Lower leg skin (tissue), 4 donors: ENCODE data around the gene PPP1R15B. TPM values are rescaled to one million over a fixed set of nuclear protein-coding genes. Genes with fewer than 3 reads are reported as not detected.

Experiments used
- DNase-seq, 2 donors: peaks; one replicate each; pipeline ENCODE4 v3.0.0-alpha.2; 2019; ENCODE audit warnings: low spot score in 2 of 2
- H3K4me3 ChIP-seq: fragments of 200-600 bp; sonication (generic); 2 replicates; pipeline ENCODE4 v1.5.1; 2017; ENCODE audit warnings: mild to moderate bottlenecking, low read depth; ENCODE audit not compliant: poor library complexity, severe bottlenecking
- POLR2A ChIP-seq, 2 donors: fragments of 450-650 bp; IDR thresholded peaks; one replicate each; pipeline ENCODE4 v1.6.1; 2016 to 2017; ENCODE audit warnings: antibody characterized with exemption in 2 of 2, mild to moderate bottlenecking in 1 of 2, moderate library complexity in 1 of 2
- WGBS, 2 donors: methylation state at CpG; one replicate each; pipeline ENCODE4 v1.1.5; 2018; 5-methylcytosine and 5-hydroxymethylcytosine counted together
- intact Hi-C: fragments of 100-400 bp; cut with DNase I; formaldehyde crosslinking; loops from one replicate; pipeline ENCODE4 v1.15.0; 2023; ENCODE audit warnings: low total_unique reads
- total RNA-seq, 4 donors: library from RNA; depleted of rRNA; stranded (reverse); fragments of >200 nt; gene quantifications; one replicate each; pipeline ENCODE4 v1.1.0, GENCODE V29; 2016
- TF ChIP-seq, protein P1 (sequence below), 3 donors: fragments of 450-650 bp; IDR thresholded peaks; one replicate each; pipeline ENCODE4 v1.5.1; 2016; ENCODE audit warnings: antibody characterized with exemption in 3 of 3, mild to moderate bottlenecking in 3 of 3, moderate library complexity in 2 of 3

PPP1R15B gene
- total RNA-seq, 4 donors from 2014 or later, result 37.9 to 56.4 (median 49.5) TPM

DNA sequence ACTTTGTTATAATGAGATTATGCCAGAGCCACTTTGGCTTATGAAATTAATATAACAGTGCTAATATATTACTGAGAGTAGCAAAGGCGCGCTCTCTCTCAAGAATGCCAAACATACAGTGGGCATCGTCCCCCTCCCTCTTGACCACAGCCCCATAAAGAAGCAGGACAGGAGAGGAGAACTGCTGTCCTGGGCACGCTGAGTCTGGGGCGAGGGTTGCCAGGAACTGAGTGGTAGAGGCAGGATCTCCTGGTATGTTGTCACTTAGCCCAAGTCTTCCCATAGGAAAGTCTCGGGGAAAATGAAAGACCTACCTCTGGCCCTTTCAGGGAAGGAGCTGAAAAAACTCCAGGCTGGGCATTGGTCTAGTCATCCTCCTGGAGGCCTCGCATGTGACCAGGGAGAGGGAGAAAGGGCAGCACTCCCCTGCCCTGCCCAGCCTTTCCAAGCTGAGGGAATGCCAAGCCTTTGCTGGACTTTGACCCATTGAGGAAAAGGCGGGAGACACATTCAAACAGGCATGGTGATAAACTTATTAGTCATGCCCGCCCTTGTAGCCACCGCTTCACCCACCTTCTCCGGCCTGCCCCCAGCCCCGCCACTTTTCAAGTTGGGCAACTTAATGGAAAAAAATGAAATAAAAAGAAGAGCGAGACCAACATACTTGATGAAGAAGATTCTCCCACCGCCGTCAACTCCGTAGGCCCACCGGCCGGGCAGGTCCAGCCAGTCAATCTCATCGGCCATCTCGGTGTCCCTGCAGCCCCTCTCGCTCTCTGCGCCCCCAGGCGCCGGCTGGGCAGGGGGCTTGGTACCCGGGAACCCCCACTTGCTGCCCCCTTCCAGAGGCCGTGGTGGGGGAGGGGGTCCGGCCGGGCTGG, 34.5 kb downstream of the PPP1R15B start:
- H3K4me3 ChIP-seq, result peak overlapping the region; percentile 17
- TF ChIP-seq, protein P1, sequence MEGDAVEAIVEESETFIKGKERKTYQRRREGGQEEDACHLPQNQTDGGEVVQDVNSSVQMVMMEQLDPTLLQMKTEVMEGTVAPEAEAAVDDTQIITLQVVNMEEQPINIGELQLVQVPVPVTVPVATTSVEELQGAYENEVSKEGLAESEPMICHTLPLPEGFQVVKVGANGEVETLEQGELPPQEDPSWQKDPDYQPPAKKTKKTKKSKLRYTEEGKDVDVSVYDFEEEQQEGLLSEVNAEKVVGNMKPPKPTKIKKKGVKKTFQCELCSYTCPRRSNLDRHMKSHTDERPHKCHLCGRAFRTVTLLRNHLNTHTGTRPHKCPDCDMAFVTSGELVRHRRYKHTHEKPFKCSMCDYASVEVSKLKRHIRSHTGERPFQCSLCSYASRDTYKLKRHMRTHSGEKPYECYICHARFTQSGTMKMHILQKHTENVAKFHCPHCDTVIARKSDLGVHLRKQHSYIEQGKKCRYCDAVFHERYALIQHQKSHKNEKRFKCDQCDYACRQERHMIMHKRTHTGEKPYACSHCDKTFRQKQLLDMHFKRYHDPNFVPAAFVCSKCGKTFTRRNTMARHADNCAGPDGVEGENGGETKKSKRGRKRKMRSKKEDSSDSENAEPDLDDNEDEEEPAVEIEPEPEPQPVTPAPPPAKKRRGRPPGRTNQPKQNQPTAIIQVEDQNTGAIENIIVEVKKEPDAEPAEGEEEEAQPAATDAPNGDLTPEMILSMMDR (IDR thresholded peaks at IDR 0.05), result no peak
- TF ChIP-seq POLR2A (IDR thresholded peaks at IDR 0.05), result no peak
- DNase-seq, result no peak
- intact Hi-C loops, result no loop called here
- WGBS, 2 donors, result 63 to 74% methylated on average over 22 to 24 of the region's 28 CpGs

DNA sequence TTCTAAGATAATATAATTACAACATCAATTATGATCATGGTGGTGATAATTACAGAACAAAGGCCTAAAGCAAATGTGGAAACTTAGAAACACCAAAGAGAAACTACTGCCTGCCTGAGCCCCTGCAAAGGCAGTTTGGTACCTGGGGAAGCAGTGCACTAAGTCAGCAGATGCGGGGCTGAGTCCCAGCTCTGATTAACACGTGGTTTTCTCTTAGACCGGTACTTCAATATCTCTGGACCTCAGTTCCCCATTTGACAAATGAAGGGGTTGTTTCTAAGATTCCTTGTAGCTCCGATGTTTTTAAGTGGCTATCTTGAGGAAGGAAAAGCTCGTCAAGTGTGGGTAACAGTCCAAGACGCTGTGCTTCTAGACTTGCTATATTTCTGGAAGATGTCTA, 35.2 kb downstream of the PPP1R15B start:
- intact Hi-C loops, result no loop called here
- H3K4me3 ChIP-seq, result no peak overlapping the region
- no peak for DNase-seq
- TF ChIP-seq, protein P1 (IDR thresholded peaks at IDR 0.05), result no peak
- TF ChIP-seq POLR2A (IDR thresholded peaks at IDR 0.05), result no peak
- 64 to 81% methylated on average over 6 of the region's 6 CpGs for WGBS, 2 donors

DNA sequence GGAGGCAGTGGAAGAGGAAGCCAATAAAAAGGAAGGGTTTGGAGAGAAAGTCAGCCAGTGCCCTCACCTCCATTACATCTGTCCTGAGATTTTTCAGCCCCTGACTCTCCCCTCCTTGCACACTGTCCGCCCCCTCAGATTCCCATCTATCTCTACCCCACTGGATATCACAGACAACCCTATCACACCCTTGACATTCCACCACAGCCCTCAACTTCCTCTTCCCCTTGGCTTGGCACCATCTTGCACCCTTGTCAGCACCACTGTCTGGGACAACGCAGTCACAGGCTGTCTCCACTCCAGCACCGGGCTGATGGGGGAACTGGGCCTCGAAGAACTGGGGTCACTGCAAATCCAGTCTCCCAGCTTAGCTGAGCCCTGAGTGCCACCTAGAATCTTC, 37.7 kb downstream of the PPP1R15B start:
- intact Hi-C loops, result no loop called here
- no peak overlapping the region for H3K4me3 ChIP-seq
- TF ChIP-seq POLR2A (IDR thresholded peaks at IDR 0.05), result no peak
- TF ChIP-seq, protein P1 (IDR thresholded peaks at IDR 0.05), result no peak
- 74 to 83% methylated on average over 4 of the region's 4 CpGs for WGBS, 2 donors
- DNase-seq, result no peak

DNA sequence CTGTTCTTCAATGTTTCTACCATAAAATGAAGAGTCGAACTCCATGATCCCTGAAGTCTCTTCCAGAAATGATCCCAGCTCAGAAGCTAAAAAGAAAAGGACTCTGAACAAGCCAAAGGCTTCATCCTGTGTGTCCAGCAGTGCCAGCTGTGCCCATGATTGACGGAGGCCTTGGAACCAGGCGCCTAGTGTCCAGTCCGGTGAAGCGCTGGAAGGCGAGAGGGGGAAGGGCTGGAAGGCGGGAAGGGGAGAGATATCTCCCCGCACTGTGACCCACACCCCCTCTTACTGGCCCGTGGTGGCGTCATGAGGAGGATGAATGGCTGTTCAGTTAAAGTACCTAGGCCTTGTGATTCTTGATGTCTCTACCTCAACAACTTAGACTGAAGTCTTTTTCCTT, 41.4 kb downstream of the PPP1R15B start:
- DNase-seq, result no peak
- TF ChIP-seq, protein P1 (IDR thresholded peaks at IDR 0.05), result no peak
- TF ChIP-seq POLR2A (IDR thresholded peaks at IDR 0.05), result no peak
- no peak overlapping the region for H3K4me3 ChIP-seq
- intact Hi-C loops, result no loop called here
- WGBS, 2 donors, result 83 to 91% methylated on average over 10 of the region's 10 CpGs

DNA sequence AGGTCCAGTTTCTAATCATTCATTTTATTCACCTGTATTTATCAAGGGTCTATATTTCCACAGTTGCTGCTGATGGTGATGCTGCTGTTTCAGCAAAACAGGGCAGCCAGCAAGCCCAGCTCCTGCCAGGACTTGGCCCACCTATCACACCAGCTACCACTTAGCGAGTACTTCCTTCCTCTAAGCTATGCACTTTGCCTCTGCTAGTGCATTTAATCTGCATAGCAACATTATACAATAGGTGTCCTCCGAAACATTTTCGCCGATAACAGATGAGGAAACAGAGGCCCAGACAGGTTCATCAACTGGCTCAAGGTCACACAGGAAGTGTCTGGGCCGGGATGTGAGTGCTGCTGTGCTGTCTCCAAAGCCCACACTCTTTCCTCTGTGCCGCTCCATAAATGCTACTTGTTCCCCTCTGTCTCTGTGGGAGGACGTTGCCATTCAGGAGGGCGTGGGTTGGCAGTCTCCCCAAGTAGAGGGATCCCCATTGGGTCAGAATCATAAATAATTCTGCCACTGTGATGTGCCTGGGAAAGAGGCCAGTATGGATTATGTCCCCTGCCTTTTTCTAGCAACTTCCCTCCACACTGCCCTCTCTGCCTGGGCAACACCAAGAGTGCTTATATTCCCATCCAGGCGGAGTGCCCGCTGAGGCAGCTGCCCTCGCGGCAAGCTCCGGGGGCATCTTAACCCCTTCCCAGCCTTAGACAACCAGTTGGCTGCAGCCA, 42.5 kb downstream of the PPP1R15B start:
- TF ChIP-seq, protein P1 (IDR thresholded peaks at IDR 0.05), result no peak
- TF ChIP-seq POLR2A (IDR thresholded peaks at IDR 0.05), result no peak
- 61 to 64% methylated on average over 13 of the region's 13 CpGs for WGBS, 2 donors
- DNase-seq, result no peak
- intact Hi-C loops, result loop anchor here (10.0 kb wide), 1 partner anchor 154 kb away; the partner anchor contains the start of gene GOLT1A
- no peak overlapping the region for H3K4me3 ChIP-seq
